CD4-positive, alpha-beta T cell treated with Interleukin-10 for 1 hour (primary cell): Measurements from ENCODE around the gene DNMT3L.
"Not testable (repeated sequence)": the region's sequence is repeated elsewhere in the genome, so short reads cannot be mapped to it uniquely, and the experiment has no call there.

Experiments used
- DNase-seq: peaks from one replicate; pipeline ENCODE4 v3.0.0-alpha.2; 2020

The DNMT3L gene

DNA sequence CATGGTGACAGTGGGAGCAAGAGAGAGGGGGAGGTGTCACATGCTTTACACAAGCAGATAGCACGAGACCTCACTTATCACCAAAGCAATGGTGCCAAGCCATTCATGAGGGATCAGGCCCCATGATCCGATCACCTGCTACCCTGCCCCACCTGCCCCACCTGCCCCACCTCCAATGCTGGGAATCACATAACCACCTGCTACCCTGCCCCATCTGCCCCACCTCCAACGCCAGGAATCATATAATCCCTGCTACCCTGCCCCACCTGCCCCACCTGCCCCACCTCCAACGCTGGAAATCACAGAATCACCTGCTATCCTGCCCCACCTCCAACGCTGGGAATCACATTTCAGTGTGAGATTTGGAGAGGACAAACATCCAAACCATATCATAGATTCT is 13.3 kb upstream of the DNMT3L start:
- DNase-seq, result no peak

DNA sequence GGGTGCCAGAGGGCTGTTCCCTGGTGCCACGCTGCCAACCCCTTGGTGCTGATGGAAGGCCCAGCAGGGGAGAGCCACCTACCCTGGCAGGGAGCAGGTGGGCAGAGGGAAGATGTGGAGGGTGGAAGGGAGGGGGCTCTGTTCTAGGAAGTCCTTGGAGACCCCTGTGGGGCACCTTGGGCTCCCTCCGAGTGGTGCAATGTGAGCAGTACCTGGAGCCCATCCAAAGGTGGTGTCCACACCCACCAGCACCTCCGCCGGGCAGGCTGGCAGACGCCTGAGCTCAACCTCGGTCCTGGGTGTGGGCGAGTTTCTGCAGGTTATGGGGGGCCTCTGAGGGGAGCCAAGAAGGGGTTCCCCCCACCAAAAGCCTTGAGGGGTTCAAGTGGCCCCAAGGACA is 11.3 kb upstream of the DNMT3L start:
- DNase-seq, result no peak

DNA sequence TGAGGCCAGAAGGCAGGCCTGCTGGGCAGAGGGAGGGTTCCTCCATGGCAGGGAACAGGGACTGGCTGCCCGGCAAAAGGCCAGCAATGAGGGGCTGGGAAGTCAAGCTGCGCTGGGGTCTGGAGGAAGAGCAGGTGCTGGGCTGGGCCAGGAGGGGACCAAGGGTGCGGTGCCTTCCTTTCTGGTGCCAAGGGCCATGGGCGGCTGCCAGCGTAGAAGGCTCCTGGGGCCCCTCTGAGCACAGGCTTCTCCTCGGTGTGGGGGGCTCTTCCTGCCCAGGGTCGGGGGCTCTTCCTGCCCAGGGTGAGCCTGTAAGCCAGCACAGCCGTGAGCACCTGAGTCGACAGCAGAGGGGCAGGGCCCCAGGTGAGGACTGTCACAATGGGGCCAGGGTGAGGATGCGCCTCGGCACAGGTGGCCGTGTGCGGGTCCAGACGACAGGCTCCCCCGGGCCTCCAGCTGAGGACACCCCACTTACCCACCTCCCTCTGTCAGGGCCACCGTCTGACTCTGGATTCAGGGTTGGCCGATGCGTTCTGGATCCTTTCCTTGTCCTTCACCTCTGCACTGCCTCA is 10.7 kb upstream of the DNMT3L start:
- no peak for DNase-seq

DNA sequence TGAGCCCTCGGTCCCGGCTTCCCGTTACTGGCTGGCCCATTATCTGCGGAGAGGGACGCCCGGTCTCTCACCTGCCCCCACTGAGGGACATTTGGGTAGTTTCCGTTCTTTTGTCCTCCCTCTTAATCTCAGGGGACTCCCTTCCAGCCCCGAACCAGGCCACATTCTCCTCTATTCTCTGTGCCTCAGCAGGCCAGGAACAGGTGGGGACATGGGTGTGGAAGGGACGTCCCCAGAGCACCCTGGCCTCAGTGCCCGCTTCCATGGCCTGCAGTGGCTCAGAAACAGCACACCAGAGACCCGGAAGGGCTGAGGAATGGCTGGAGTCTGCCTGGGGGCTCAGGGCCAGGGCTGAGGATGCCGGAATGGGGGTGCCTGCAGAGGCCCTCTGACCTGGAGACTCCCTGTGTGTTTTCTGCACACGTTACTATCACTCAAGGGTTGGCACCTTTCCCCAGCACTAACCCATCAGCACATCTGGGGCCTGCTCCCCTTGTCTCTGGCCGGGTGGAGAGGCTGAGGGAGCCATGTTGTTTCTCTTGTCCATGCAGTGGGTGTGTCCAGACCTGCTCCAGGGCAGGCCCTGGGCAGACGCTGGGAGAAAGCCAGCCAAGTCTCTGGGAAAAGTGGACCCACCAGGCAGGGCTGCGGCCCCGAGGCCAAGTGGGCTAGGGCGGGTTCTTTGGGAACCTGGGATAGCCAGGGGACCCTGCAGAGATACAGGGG is 10.0 kb upstream of the DNMT3L start:
- DNase-seq, result no peak

DNA sequence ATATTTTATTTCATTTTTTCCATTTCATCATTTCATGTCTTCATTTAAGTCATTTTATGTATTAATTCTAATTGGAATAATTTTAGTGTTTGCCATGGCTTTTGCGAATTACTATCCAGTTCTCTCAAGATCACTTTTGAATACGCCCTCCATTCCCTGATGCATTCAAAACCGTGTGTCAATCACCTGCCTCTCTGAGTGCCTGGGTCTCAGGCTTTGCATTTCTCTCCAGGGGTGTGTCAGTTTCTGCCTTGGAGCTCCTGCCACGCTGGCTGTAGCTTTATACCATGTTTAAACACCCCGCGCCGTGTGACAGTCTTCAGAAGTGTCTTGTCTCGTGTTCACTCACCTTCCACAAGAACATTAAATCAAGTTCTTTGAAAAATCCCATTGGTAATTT is 7.4 kb upstream of the DNMT3L start:
- DNase-seq, result no peak

DNA sequence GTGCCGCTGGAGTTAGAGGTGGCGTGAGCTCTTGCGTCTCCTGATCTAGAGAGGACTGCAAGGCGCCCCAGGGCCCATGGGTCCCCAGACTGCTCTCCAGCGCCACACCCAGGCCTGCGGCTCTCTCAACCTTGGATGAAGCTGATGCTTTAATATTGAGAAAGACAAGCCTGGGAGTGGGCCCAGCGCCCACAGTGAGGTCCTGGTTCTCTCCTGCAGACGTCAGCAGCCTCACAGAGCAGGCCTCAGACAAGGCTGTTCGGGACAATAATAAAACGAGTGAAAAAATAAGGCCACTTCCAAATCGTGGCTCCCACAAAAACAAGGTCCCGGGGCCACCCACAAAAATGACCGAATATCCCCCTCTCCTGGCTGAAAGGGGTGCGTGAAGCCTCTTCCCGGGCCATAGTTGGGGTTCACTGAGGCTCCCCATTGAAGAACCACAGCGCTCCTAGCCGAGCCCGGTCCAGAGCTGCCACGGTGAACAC is 6.0 kb upstream of the DNMT3L start:
- DNase-seq, result peak; percentile 39

DNA sequence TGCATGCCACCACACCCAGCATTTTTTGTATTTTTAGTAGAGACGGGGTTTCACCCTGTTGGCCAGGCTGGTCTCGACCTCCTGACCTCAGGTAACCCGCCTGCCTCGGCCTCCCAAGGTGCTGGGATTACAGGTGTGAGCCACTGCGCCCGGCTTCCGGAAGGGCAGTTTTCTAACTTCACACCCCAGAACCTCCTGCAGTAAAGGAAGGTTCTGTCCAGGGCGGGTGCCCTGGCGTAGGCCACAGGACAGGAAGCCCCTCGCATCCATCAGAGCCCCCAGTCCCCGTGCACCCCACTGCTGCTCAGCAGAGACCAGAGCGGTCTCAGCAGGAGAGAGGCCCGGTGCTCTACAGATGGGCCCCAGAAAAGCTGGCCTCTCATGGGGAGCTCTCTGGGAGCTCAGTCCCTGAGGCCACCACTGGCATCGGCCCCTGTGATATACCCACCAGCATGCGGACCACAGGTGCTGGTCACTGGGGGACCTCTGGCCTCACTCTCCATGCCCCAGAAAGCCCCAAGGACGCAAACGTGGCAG is 4.1 kb upstream of the DNMT3L start:
- no peak for DNase-seq

DNA sequence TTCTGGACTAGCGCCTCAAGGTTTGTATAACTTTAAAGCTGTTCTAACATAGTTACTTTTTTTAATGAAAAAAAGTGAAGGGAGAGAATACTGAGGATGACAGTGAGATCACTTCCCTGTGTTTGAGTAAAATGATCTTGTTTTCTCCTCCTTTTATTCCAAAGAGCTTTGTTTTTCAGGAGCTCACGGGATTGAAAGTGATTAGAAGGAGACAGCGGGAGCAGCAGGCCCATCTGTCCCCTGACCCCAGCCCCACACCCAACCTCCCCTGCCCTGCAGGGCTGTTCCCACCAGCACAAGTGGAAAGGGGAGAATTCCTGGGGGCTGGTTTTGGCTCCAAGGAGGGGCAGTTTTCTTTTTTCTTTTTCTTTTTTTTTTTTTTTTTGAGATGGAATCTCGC is 2.1 kb upstream of the DNMT3L start:
- no peak for DNase-seq

DNA sequence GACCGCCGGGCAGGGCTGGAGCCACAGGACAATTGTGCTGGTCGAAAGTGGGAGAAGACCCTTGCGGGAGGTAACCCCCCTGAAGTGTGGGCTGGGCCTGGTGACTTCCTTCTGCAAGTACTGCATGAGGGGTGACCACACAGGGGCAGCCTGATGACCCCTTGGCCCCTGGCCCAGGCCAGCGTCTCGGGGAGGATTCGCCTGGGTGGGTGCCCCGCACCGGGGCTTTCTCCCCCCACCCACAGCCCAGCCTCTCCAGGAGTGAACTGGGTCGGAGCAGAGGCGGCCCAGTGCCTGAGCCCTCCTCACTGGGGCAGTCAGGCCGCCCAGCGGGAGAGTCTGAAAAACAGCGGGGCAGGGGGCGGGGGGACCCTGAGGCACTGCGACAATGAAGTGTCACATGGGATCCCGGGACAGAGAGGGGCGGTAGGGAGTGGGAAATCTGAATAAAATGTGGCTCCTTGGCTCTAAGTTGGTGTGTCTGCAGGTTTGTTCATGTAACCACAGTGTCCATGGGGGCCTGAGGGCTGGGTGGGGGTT is 1.6 kb upstream of the DNMT3L start:
- no peak for DNase-seq

DNA sequence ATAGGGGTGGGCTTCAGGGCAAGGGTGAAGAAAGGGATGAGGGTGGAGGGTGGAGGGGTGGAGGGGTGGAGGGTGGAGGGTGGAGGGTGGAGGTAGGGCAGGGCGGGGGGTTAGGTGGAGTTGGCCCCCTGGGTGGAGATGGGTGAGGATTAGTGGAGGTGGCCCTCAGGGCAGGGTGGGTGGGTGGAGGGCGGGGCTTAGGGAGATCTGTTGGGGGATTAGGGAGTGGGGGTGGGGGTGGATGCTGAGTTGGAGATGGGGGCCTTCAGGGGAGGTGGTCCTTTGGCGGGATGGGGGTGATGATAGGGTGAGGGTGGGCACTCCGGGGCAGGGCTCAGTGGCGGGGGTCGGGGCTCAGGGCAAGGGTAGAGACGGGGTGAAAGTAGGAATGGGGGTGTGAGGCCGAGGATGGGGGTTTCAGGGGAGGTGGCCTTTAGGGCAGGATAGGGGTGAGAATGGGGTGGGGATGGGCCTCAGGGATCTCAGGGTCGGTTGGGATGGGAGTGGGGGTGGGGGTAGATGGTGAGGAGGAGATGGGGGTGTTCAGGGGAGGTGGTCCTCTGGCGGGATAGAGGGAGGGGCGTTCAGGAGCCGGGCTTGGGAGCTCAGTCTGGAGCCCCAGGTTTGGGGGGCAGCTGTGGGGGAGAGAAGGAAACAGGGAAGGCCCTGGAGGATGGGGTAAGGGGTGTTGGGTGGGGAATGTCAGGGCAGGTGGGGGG is 800 bp upstream of the DNMT3L start:
- DNase-seq, result no peak

DNA sequence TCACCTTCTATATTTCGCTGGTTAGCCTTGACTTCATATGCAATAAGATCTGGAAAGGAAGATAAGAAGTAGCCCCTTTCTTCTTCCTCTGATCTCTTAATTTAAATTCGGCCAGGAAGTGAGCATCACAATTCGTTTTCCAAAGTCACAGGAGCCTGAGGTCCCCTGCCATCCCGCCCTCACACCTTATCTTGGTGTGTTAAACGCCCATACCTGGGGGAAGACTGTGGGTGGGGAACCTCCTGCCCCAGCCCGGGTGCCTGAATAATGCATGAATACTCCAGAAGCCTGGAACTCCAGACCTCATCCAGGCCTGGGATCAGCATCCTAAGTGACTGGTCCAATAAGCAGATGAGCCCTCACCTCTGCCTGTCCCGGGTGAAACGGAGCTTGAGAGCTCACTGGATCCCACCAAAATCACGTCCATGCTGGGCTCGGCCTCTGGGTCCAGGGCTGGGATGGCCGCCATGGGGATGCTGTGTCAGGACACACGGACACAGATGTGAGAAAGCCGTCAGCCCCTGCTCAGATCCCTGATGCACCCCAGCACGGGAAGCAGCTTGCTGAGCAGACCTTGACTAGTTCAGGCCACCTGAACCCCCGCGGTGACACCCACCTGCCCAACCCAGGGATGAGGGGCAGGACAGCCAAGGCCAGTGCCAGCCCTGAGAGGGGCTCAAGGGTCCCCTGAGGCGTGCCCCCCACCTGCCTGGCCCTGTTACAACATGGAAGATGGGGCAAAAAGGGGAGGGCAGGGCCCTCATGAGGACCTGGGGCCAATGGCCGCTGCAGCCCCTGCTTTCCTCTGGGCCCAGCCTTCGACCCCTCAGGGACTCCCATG is 686 bp downstream of the DNMT3L start:
- DNase-seq, result no peak

DNA sequence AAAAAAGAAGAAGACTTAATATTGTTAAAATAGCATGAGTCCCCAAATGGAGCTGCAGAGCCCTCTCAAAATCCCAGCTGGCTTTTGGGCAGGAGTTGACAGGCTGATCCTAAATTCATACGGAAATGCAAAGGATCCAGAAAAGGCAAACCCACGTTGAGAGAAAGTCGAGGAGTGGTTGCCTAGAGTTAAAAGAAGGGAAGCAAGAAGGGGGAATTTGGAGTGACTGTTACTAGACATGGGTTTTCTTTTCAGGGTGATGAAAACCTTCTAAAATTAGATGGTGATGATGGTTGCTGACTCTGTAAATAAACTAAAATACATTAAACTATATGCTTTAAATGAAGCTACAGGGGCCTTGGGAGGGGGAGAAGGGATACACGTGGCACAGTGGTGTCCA is 1.6 kb downstream of the DNMT3L start:
- DNase-seq, result no peak

DNA sequence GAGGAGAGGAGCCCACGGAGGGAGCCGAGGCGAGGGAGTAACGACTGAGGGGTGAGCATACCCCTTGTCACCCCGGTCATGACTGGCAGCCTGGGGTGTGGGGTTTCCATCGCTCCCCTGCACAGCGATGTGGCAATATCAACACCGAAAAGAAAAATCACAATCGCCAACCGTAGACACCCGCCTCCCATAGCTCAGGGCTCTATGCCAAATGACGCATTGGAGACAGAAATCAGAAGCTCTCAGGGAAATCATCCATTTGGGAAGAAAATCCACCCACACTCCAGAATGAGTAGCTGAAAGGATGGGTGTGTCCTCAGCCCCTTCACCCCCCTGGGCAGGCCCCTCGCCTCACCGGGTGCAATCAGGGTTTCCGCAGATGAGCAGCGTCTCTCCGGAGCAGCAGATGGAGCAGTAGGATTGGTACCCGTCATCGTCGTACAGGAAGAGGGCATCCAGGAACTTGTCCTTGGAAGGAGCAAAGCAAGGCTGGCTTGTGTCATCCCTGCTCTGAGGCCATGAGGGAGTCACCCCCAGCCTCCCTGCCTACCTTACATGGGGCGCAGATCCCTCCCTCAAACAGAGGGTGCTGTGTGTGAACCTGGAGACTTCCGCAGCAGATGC is 2.5 kb downstream of the DNMT3L start:
- DNase-seq, result no peak

DNA sequence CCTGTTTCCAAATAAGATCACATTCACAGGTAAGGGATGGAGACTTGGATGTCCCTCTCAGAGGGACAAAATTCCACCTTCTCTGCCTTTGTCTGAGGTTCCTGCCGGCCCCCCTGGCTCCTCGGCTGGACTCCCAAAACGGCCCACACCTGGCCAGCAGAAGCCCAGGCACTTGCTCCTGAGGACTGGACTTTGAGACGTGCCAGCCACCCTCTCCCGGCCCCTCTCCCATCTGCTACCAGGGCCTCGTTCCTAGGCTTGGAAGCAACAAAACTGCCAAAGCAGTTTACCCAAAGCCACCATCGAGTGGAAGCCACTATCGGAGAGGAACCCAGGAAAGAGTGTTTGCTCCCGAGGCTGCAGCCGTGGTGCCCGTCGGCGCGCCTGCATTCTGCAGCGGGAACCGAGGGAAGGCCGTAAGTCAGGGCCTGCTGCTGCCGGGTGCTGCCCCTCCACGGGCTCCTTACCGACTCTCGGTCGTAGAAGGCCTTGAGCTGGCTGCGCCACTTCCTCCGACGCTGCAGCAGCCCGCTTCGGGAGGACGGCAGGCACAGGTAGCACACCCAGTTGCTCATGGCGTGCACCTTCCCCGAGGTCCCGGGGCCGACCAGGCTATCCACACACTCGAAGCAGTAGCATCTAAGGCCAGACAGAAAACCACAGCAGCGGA is 3.5 kb downstream of the DNMT3L start:
- DNase-seq, result no peak

DNA sequence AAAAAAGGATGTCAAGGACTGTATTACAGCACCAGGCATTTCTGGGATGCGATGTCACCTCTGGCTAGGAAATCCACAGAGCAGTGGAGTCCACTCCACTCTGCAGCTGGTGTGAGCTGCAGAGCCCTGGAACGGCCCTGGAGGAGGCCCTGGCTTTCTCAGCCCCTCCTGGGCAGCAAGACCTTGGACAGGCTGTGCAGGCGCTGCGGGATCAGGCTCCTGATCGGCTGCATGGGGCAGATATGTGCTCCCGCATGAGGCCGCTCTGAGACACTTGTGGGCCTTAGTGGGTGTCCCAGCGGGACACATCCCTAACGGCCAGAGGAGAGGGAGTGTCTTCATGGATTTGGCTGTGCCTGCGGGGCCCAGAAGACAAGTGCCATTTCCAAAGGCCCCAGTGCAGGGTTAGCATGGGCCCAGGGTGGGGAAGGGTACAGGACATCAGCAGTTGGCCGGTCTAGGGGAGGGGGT is 6.2 kb downstream of the DNMT3L start:
- DNase-seq, result no peak

DNA sequence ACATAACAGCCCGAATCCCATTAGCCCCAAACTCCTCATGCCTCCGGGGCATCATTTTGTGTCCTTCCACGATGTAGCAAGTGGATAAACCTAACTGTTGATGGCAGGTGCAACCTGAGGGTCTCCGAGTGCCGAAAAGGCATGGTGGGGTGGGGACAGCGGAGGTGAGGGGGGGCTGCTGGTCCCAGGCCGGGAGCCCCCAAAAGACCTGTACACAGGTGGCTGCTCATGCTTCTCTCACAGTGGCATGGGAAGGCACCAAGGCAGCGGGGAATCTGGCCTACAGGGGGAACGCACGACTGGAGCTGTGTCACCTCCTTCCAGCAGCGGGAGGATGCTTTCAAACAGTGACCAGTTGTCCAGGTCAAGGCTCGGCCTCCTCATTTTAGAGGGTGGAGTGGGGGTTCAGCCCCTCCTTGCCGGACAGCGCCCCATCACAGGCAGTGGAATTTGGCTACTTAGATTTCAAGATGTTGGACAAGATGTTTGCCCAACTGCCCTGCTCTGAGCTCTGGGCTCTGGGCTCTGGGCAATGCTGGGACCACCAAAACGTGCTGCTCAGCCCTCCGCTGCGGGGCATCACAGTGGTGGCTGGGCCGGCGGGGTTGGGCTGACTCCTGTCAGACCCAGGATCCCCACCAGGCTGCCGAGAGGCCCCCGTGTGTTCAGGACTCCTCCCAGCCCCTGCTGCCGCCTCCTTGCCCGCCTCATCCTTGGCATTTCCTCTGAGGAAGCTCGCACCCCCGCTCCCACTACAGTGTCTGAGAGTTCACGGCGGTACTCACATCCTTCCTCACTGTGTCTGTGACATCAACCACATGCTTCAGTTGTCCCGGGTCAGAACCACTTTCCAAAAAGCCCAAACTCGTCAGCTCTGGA is 7.6 kb downstream of the DNMT3L start:
- no peak for DNase-seq

DNA sequence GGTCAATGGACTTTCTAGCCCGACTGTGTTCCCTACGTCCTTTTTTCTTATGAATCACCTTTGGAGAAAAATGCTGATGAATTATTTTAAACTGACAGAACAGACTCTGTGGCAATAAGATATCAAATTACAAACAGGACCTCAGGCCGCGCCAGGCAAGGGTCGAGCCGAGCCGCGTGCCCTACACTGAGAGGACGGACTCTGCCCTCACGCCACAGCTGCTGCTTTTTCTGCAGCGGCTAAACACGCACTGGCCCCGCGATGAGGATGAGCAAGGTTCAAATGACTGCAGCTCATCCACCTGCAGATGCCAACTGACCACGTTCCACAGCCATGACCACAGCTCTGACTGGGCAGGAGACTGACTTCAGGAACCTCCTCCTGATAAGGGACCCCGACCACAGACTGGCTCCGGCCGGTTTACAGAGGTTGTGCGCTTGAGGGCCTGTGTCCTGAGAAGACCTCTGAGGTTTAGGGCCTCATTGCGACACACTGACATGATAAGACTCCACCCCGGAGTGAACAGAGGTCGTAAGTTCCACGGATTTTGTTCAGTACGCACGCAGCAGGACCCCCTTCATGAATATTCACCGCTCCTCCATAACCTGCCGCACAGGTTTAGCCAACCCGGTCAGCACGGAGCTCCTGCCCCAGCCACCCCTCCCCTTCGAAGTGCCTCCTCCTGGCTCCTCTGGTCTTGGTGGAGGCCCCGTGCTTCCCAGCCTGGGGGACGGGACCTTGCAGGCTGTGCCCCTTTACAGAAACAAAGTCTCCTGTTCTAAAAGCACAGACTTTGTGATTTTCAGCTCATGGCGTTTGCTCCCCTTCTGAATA is 12.3 kb downstream of the DNMT3L start:
- not testable (repeated sequence) for DNase-seq

DNA sequence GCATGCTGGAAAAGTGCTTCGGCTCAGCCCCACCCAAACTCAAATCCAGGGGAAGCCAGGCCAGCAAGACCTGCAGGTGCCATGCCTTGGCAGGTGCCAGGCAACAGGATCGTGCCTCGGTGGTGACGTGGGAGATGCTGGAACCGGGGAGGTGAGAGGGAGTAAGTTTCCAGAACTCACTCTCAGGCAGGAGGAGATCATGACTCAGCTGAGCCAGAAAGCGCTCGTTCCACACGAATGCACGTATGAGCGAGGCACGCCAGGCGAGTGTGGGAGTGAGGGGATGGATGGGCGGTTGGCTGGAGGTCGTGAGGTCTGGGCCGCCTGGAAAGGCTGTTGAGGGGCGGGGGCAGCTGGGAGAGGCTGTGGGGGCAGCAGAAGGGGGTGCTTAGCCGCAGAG is 13.8 kb downstream of the DNMT3L start:
- not testable (repeated sequence) for DNase-seq

DNA sequence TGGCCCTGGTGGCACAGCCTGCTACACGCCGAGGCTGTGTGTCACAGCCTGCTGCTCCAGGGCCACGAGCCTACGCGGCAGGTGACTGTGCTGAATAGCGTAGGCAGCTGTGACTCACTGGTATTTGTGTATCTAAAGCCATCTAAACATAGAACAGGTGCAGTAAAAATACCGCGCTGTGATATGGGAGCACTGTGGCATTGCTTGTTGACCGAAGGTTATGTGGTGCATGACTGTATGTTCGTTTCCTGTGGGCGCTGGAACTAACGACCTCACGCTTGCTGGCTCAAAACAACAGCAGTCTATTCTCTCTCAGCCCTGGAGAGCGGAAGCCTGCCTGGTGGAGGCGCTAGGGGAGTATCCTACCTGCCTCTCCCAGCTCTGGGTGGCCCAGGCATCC is 17.7 kb downstream of the DNMT3L start:
- DNase-seq, result not testable (repeated sequence)
